HK-2 (cell line): ENCODE data around the gene NEK2.
"Not testable (repeated sequence)": the region's sequence is repeated elsewhere in the genome, so short reads cannot be mapped to it uniquely, and the experiment has no call there.

Source experiments
- DNase-seq: peaks from one replicate; pipeline ENCODE4 v3.0.0-alpha.2; 2018; ENCODE audit not compliant: unreplicated experiment

Gene NEK2

DNA sequence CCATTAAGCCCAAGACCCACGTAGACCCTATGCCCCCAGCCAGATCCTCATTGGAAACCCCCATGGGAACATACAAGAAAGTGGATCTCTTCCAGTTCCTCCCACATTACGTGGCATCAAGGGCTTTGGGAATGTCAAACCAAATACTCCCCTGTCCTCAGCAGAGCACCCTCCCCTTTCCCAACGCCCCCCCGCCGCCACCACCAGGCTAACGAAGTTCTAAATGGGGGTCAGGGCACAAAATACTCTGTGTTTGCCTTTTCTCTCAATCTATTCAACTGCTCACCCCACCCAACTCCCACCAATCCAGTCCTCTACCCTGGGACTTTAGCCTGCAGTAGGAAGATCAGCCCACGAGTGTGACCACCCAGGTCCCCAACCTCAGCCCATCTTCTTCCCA is 24.5 kb downstream of the NEK2 start:
- no peak for DNase-seq

DNA sequence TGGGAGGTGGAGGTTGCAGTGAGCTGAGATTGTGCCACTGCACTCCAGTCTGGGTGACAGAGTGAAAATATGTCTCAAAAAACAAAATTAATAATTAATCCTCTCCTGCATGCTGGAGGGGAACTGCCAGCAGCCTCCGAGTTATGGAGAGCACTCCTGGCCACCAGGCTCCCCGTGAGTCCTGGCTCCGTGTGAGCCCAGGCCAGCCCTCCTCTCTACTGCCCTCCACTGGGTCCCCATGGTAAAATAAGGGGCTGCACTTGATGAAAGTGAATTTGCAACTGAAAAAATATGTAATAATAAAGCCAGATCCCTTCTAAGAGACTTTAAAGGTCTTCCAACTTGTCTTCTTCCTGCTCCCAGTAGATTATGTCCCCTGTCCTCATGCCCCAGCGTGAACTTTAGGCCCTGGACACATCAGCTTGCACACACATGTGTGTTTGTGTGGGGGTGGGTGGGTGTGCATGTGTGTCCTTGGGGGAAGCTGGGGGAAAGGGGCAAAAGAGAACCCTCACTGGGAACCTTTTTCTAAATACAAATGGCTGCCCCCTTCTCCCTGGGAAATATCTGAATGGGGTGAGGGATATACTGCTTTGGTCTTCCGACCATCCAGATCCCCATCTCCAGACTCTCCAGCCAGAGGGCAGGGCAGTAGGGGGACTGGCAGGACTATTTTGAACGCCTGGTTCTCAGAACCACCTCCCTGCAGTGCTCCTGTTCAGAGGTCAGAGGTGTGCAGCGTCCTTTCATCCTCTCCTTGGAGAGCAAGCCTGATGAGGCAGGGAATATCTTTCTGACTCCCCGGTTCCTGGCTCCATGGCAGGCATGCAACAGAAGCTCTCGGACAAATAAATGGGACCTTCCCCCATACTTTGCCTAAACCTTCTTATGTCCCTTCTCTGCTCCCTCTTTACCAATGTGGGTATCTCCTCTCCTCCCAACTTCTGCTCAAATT is 26.2 kb downstream of the NEK2 start:
- no peak for DNase-seq

DNA sequence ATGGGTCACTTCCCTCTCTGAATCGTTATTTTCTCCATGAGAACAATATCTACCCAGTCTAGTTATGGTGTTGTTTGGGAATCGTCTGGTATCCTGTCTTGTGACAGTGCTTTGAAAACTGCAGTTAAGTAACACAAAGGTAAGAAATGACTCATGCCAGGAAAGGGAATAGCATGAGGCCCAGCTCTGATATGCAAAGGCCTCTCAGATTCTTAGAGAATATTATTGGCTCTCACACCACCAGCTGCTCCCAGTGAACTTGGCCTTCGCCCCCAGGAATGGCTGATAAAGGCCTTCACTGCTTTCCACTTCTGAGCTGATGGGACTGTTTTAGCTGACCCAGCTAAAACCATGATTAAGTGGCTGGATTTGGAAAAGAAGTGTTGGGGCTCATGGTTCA is 27.1 kb downstream of the NEK2 start:
- peak; percentile 38 for DNase-seq

DNA sequence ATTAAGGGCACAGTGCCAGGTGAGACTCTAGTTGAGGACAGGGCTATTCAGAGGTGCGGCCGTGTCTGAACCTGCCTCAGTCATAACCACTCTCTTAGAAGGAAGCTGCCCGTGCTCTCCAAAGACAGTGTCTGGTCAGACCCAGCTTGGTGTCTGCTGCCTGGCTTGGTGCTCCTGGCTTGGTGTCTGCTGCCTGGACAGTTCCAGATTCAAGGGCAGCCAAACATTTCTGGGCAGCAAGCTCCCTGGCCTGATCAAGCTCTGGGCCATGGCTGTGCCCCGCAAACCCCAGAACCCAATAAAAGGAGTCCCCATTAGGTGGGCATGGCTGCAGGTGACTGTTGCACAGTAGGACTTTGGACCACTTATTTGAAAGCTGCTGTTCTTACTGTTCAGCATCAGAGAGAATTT is 27.7 kb downstream of the NEK2 start:
- no peak for DNase-seq

DNA sequence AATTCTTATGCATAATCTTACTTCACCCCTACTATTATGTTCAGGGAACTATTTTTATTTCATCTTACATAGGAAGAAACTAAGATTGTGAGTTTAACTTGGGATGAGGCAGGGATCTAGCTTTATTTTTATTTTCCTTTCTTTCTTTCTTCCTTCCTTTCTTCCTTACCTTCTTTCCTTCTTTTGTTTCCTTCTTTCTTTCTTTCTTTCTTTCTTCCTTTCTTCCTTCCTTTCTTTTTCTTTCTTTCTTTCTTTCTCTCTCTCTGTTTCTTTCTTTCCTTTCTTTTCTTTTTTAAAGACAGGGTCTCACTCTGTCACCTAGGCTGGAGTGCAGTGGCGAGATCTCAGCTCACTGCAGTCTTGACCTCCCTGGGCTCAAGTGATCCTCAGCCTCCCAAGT is 28.9 kb downstream of the NEK2 start:
- DNase-seq, result no peak

DNA sequence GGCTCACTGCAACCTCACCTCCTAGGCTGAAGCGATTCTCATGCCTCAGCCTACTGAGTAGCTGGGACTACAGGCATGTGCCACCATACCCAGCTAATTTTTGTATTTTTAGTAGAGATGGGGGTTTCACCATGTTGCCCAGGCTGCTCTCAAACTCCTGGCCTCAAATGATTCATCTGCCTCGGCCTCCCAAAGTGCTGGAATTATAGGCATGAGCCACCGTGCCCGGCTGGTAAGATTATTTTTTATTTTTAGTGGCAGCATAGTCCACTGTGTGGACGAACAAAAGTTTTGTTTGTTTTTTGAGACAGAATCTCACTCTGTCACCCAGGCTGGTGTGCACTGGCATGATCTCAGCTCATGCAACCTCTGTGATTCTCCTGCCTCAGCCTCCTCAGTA is 29.8 kb downstream of the NEK2 start:
- not testable (repeated sequence) for DNase-seq

DNA sequence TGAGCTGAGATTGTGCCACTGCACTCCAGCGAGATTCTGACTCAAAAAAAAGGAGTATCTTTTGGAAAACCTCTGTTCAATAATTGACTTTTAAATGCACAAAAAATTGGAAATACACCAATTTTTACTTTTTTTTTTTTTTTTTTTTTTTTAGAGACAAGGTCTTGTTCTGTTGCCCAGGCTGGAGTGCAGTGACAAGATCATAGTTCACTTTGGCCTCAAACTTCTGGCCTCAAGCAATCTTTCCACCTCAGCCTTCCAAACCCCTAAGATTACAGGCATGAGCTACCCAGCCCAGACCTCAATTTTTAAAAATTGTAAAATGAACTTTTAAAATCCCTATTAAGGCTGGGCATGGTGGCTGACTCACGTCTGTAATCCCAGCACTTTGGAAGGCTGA is 30.8 kb downstream of the NEK2 start:
- DNase-seq, result no peak

DNA sequence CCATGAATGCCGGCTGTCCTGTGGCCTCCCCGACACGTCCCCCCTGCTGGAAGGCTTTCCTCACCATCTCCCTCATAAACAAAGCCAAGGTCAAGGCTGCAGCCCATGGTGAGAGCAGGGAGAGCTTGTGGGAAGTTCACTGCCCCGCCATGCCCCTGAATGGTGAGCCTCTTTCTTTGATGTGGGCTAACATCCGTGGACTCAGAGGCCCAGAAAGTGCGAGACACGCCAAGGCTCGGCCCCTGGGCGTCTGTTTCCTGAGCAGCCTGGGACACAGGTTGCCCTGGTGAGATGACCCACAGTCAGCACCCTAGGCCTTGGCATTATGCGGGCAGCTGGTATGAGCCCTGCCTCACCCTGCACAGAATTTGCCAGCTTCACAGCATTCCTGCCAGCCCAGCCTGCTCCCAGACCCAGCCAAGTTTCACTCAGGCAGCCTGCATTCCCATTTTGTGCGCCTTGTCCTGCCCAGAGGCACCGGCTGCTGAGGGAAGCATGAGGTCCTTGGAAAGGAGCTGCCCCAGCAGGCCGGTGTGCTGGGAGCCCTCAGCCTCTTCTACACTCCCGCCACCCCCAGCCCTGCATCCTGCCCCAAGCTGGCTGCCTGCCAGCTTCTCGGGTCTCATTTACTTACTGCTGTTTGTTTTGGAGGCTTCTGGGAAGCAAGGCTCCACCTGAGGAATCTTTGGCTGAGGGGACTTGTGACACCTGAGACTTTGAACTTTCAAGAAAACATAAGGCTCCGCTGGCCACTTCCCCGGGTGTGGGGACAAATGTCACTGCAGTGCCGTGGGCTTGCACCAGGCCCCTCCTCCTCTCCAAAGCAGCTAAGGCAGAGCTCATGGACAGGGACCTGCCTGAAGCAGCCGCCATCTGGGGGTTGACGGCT is 31.9 kb downstream of the NEK2 start:
- peak; percentile 72 for DNase-seq

DNA sequence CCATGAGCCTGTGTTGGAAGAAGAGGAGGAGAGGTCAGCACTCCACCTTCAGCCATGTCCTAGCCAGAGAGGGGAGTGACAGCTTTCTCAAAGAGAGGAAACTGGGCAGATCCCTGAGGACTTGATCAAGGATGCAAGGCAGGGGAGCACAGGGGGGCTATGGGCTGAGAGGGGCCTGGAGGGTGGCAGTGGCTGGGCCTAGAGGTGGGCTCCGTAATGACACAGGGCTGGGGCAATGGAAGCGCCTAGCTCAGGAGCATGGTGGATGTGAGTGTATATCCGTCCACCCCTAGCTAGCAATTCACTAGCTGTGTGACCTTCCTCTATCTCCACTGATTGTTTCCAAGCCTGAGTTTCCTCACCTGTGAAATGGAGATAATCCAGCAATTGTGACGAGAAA is 32.6 kb downstream of the NEK2 start:
- no peak for DNase-seq

DNA sequence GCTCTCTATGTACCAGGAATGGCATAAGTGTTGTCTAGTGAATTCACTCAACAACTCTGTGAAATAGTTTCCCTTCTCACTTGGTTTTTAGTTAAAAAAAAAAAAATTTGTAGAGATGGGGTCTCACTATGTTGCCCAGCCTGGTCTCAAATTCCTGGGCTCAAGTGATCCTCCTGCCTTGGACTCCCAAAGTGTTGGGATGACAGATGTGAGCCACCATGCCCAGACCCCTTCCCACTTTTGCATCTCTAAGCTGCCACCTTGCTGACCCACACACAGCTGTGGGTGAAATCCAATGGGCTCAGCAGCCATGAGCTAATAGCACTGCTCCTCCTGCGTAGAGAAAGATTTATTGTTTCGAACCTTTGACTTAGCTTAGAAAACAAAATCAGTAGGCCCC is 33.5 kb downstream of the NEK2 start:
- no peak for DNase-seq

DNA sequence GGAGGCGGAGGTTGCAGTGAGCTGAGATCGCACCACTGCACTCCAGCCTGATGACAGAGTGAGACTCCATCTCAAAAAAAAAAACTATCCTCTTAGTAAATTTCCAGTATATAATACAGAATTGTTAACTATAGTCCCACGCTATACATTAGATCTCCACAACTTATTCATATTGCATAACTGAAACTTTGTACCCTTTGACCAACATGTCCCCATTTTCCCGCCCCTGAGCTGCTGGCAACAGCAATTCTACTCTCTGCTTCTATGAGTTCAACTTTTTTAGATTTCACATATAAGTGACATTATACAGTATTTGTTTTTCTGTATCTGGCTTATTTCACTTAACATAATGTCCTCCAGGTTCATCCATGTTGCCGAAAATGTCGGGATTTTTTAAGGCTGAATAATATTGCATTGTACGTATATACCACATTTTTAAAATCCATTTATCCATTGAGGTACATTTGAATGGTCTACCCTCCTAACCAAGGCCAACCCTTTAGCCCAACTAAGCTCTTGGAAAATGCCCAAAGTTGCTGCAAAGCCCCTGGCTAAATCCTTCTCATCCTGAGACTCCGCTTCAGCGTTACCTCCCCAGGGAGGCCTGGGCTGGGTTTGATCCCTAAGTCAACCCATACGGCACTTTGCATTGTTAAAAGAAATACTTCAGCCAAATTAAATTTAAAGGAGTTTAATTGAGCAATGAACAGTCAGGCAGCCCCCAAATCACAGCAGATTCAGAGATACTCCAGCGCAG is 34.2 kb downstream of the NEK2 start:
- DNase-seq, result no peak

DNA sequence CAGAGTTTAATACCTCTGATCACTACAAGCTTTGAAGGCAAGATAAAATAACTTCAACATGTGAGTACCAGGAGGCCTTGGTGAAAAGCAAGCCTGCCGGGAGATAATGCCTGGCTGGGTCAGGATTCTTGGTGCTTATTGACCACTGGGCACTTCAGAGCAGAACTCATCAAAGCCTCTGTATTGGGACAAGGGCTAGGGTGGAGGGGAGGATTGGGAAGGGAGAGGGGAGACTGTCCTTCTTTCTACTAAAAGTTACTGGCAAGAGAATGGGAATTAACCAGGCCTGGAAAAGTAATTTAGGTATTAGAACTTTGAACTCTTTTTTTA is 35.2 kb downstream of the NEK2 start:
- no peak for DNase-seq

DNA sequence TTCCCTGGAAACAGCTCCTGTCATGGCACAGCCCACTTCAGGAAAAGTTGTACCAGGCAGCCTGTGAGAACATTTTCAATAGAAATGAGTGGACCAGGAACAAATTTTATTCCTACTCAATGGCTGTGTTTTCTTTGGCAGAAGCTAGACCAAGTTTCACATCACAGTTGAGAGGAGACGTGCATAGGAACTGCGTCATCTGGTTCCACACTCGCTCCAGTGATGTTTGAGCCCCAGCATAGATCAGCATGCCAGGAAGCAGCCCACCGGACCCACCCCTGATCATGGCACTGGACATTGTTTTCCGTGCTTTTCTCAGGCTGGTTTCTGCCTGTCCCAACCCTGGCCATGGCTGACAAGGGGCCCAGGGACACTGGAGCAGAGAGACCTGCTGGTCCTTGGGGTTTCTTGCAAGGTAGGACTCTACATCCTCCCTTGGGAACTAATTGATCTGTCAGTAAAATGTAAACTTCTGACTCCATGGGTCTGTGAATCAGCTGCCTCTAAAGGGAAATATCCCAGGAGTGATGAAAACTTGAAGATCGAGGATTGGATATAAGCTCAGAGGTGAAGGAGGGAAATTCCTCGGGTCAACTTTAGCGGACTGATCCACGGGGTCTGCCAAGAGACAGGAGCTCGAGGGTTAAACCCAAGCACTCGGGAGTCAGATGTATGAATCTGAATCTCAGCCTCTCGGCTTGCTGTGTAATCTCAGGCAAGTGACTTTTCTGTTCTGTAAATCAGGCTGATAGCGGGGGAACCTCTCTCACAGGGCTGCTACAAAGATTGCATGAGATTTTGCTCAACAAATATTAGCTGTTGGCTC is 35.7 kb downstream of the NEK2 start:
- DNase-seq, result peak; percentile 71

DNA sequence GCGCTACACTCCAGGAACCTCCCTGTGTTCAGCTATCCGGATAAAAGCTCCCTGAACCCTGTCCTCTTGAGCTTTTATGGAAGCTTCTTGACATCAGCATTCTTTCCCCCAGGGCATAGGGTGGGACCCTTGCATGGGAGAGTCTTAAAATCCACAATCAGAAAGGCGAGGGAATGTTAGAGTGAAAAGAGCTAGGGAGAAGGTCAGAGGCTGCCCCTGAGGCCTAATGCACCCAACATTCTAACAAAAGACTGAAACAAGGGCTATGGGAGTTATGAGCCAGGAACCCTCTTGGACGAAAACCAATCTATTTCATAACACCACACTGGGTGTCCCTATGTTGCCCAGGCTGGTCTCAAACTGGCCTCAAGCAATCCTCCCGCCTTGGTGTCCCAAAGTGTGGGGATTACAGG is 36.7 kb downstream of the NEK2 start:
- DNase-seq, result no peak

DNA sequence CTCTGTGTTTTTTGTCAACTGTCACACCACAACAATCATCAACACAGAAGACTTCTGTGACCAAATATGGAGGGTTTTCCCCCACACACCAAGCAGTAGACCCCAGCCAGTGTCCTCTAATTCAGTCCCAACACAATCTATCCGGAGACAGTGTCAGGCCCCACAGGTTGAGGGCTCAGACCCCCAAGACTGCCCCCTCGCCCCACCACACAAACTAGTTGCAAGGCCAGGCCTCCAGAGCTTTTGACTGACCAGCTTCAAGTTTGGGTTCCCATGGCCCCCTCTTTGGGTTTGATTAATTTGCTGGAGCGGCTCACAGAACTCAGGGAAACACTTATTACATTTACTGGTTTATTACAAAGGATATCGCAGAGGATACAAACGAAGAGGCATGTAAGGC is 37.2 kb downstream of the NEK2 start:
- DNase-seq, result no peak

DNA sequence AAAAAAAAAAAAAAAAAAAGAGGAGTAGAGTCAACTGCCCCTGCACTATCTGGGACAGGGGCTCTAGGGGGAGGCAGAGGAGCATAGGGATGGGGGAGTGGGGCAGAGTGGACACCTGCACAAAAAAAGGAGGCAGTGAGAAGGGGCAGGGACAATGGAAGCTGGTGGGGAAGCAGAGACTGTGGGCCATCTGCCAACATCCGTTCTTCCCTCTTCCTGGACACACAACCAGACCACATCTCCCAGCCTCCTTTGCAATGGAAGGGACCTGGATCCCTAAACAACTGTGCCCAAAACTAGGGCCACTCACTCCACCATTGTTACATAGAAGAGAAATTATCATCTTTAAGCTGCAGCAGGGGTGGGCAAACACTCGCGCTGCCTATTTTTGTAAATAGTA is 38.4 kb downstream of the NEK2 start:
- DNase-seq, result no peak

DNA sequence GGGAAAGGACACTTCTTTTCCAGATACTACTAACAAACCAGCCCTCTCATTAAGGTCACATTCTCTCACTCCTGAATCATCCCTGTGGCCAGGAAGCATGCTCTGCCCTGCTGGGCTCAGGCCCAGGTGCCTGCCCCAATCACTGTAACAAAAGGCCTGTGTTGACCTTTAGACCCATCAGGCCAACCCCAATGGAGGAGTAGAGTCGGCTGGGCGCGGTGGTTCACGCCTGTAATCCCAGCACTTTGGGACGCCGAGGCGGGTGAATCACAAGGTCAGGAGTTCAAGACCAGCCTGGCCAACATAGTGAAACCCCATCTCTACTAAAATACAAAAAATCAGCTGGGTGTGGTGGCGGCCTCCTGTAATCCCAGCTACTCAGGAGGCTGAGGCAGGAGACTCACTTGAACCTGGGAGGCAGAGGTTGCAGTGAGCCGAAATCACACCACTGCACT is 38.8 kb downstream of the NEK2 start:
- DNase-seq, result peak; percentile 87

DNA sequence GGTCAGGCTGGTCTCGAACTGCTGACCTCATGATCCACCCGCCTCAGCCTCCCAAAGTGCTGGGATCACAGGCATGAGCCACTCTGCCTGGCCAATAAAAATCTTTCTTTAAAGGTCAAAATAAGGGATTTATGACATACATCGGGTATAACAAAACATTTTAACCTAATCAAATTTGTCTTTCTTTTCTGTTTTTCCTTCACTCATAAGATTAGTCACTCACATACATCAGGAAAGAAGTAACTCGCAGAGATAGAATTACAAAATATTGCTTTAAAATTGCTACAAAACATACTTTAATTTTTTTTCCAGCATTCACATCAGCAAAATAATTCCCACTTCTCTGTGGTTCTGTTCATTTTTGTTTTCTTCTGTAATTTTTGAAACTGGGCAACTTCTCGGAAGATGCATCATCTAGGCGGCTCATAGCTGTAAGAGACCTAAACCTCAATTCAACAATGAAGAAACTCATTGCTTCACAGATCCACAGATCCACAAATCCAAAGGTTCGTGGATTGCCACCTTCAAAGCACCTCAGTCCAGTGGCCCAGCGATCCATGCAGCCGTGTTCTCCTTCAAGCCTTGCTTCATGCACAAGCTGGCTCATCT is 39.7 kb downstream of the NEK2 start:
- DNase-seq, result no peak

DNA sequence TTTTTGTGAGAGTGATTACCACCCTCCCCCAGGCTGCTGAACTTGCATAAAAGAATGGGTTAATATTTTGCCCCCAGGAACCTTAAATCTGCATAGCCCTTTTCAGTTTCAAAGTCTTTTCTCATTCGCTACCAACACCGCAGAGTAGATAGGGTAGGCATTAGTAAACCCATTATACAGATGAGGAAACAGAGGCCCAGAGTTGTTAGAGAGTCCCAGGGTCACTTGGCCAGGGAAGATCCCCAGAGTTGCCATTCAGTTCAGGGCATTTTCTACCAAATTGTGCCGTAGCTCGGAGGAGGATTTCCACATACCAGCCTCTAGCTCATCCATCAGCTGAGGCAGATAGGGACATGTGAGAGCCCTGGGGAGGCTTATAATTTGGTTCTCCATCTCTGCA is 40.5 kb downstream of the NEK2 start:
- no peak for DNase-seq

DNA sequence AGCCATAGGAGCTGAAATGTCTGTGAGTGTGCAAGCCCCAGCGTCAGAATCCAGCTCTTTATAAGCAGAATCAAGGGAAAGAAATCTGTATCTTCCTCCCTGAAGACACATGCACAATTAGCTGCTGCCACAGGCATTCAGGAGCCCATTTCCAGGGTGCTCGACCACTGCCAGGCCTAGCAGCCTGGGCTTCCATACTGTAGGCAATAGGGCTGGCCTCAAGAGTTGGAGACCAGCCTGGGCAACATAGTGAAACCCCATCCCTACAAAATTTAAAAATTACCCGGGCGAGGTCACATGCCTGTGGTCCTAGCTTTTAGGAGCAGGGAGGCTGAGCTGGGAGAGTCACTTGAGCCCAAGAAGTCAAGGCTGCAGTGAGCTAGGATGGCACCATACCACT is 41.0 kb downstream of the NEK2 start:
- DNase-seq, result no peak

DNA sequence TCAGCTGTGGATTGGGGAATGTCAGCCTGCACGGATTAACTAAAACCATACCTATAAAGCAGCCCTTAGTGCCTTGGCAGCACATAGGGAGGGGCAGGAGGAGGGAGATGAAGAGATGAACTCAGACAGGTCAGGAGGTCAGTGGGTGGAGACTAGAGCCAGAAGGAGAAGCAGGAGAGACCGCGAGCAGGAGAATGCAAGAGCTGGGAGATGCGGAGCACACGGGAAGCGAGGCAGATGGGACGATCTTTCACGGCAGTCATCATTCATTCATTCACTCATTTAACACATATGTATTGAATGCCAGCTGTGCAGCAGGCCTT is 41.9 kb downstream of the NEK2 start:
- DNase-seq, result no peak
